Bronchial epithelial cell (primary cell): ENCODE data around the gene ALDH2. TPM values are rescaled to one million over a fixed set of nuclear protein-coding genes. Genes with fewer than 3 reads are reported as not detected.
"Not testable (repeated sequence)": the region's sequence is repeated elsewhere in the genome, so short reads cannot be mapped to it uniquely, and the experiment has no call there.

Source experiments
- DNase-seq: peaks from one replicate; pipeline ENCODE4 v3.0.0-alpha.2; 2010; ENCODE audit warnings: low read depth
- FAIRE-seq: peaks from 2 replicates; lab custom pipeline; 2011; peaks lifted over from hg19 to GRCh38; lab: Jason Lieb, UNC
- H3K27me3 ChIP-seq: 2 replicates; pipeline ENCODE4 v1.5.1; 2011; ENCODE audit warnings: low read length; ENCODE audit not compliant: control insufficient read depth, insufficient read depth
- H3K36me3 ChIP-seq: 2 replicates; pipeline ENCODE4 v1.5.1; 2011; ENCODE audit warnings: low read length; ENCODE audit not compliant: control insufficient read depth, insufficient read depth
- H3K4me3 ChIP-seq: 2 replicates; pipeline ENCODE4 v1.5.1; 2011; ENCODE audit warnings: mild to moderate bottlenecking, low read depth, low read length, control low read depth
- total RNA-seq: library from RNA; depleted of rRNA; stranded (reverse); fragments of >200 nt; gene quantifications from 2 replicates; pipeline ENCODE4 v1.2.1, GENCODE V29; 2014
- TF ChIP-seq, protein P1 (sequence below): IDR thresholded peaks from 2 replicates; pipeline ENCODE4 v1.5.1; 2011; ENCODE audit warnings: mild to moderate bottlenecking, moderate library complexity, low read length, control low read depth, inconsistent platforms; ENCODE audit not compliant: insufficient read depth, severe bottlenecking

Gene ALDH2
- total RNA-seq, 1 donor from 2014 or later, result 41.9 TPM

DNA sequence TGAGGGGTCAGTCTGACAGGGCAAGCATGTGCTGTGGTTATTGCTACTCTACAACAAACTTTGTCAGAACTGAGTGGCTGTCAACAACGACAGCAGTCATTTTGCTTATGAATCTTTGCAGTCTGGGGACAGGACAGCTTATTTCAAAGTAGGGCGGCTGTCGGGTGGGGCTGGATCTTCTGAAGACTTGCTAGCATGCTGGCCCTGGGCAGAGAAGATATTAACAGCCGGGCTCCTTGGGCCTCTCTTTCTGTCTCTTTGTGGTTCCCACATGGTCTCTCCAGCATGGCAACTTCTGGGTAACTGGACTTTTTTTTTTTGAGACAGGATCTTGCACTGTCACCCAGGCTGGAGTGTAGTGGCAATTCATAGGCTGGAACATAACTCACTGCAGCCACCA, 33.9 kb upstream of the ALDH2 start:
- no peaks in the 10 kb centered on the region for H3K27me3 ChIP-seq
- TF ChIP-seq, protein P1, sequence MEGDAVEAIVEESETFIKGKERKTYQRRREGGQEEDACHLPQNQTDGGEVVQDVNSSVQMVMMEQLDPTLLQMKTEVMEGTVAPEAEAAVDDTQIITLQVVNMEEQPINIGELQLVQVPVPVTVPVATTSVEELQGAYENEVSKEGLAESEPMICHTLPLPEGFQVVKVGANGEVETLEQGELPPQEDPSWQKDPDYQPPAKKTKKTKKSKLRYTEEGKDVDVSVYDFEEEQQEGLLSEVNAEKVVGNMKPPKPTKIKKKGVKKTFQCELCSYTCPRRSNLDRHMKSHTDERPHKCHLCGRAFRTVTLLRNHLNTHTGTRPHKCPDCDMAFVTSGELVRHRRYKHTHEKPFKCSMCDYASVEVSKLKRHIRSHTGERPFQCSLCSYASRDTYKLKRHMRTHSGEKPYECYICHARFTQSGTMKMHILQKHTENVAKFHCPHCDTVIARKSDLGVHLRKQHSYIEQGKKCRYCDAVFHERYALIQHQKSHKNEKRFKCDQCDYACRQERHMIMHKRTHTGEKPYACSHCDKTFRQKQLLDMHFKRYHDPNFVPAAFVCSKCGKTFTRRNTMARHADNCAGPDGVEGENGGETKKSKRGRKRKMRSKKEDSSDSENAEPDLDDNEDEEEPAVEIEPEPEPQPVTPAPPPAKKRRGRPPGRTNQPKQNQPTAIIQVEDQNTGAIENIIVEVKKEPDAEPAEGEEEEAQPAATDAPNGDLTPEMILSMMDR, result no peak
- no peak overlapping the region for H3K4me3 ChIP-seq
- FAIRE-seq, result no peak
- DNase-seq, result no peak
- peaks cover 6% of the 10 kb centered on the region for H3K36me3 ChIP-seq

GRCh38 chr12:111733340-111733915, 33.3 kb upstream of the ALDH2 start:
- Histone ChIP-seq H3K27me3 (no peaks in the 10 kb centered on the region), H3K36me3 (peaks cover 6% of the 10 kb centered on the region), H3K4me3 (no peak overlapping the region)
- DNase-seq (no peak), FAIRE-seq (peak; percentile 23)
- TF ChIP-seq, protein P1, result no peak

DNA sequence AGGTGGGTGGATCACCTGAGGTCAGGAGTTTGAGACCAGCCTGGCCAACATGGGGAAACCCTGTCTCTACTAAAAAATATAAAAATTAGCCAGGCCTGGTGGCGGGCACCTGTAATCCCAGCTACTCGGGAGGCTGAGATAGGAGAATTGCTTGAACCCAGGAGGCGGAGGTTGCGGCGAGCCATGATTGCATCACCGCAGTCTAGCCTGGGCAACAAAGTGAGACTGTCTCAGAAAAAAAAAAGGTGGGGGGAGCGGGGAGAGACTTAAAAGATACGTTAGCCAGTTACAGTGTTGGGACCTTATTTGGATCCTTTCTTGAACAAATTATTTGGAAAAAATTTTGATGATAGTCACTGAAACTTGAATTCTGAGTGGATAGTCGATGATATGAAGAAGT, 27.2 kb upstream of the ALDH2 start:
- H3K4me3 ChIP-seq, H3K36me3 ChIP-seq, FAIRE-seq, H3K27me3 ChIP-seq, DNase-seq: not testable (repeated sequence)

DNA sequence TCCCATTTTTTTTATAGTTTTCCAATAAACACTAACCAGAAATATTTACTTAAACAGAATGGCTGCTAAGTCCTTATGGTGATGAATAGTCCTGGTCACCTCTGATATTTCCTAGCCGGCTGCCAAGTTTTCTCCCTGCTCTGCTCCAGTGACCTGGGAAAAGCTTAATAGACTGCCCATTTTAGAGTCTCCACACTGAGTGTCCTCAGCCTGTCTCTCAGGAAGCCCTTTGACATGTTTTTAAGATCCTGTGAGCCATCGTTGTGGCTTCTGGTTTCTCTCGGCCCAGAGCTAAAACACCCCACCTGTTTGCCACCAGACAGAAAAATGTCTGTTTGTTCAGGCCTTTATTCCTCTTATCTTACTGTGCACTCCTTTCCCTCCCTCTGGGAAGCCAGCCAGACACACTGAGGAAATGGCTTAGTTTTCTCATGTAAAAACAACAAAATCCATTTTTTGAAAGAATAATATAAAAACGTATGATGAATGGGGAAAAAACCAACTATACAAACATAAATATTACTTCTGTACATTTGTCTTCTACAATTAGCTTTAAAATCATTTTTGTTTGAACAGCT, 25.4 kb upstream of the ALDH2 start:
- Histone ChIP-seq H3K27me3 (no peaks in the 10 kb centered on the region), H3K36me3 (peaks cover 4% of the 10 kb centered on the region), H3K4me3 (no peak overlapping the region)
- no peak for DNase-seq
- TF ChIP-seq, protein P1, result no peak
- no peak for FAIRE-seq

GRCh38 chr12:111745211-111745610, 21.5 kb upstream of the ALDH2 start:
- FAIRE-seq, result no peak
- DNase-seq, result no peak
- peaks cover 12% of the 10 kb centered on the region for H3K36me3 ChIP-seq
- H3K4me3 ChIP-seq, result no peak overlapping the region
- TF ChIP-seq, protein P1, result no peak
- H3K27me3 ChIP-seq, result no peaks in the 10 kb centered on the region

DNA sequence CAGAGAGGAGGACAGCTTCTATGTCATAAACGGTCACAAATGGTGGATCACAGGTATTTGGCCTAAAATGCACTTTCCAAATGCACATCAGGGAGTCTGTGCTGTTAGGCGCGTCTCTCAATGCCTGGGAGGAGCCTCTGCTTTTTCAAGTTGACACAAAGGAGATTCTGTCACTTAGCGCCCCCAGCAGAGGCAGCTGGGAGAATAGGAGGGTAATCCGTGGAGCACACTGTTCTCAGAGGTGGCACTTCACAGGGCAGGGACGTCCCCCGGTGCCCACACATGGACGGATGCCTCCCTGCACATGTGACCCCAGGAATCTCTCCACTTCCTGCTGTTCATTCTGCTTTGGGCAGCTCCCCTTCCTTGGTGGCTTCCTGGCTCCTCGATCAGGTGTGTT, 19.4 kb upstream of the ALDH2 start:
- DNase-seq (no peak), FAIRE-seq (no peak)
- TF ChIP-seq, protein P1, result no peak
- peaks cover 12% of the 10 kb centered on the region for H3K36me3 ChIP-seq
- no peaks in the 10 kb centered on the region for H3K27me3 ChIP-seq
- no peak overlapping the region for H3K4me3 ChIP-seq
